NCI-H345 (cell line): ENCODE results near the gene NDUFAF3.

Experiments
- DNase-seq: peaks from one replicate; lab custom pipeline; 2025; lab: John Stamatoyannopoulos, UW

Gene NDUFAF3, protein sequence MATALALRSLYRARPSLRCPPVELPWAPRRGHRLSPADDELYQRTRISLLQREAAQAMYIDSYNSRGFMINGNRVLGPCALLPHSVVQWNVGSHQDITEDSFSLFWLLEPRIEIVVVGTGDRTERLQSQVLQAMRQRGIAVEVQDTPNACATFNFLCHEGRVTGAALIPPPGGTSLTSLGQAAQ

GRCh38 chr3:49021813-49022687, at the start of gene NDUFAF3:
NDUFAF3 (plus strand) TSS chr3:49022121; CDS start chr3:49022145, 24 bp downstream.
- peak; percentile 95 for DNase-seq

DNA sequence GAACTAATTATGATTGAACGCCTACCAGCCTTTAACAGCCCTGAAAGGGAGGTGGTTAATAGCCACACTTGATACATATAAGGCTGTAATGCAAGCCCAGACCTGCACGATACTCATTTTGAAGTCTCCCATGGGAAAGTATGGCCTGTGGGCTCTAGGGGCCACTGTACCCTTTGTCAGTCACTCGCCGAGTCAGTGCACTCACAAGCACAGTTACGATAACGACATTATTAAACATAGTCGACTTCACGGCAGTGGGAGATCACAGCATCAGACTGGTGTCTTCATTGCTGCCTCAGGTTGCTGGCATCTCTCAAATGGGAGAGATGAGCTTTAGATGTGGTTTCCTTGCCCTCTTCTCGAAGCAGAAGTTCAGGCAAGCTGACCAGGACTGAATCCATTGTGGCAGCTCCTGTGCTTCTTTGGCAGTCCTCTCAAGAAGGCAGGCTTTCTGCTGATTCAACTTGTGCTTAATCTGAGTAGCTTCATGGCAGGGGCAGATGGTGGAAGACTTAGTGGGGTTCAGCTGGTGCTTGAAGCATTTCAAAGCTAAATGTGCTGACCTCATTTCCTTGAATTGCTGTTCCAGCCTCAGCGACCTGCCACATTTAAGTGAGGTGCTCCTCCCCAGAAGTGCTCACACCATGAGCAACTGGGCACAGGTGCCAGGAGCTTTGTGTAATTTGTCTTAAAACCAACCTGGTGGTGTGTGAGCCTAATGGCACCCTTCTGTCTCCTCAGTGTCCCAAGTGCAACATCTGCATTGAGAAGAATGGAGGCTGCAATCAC, 47.7 kb upstream of the NDUFAF3 start:
- DNase-seq: no peak

DNA sequence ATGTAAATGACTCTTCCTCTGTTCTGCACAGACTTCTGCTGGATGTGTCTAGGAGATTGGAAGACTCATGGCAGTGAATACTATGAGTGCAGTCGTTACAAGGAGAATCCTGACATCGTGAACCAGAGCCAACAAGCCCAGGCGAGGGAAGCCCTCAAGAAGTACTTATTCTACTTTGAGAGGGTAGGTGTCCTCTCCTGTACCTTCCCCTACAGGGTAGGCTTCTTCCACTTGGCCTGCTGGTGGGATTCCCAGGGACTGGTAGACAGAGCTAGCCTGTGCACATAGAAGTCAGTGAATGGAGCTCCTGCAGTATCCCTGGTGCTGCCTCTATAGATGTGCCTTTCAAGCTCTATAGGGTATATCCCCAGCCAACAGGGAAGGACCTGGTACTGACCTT, 42.5 kb upstream of the NDUFAF3 start:
- no peak for DNase-seq

- DNase-seq: no peak
Measured at GRCh38 chr3:48980295-48980694, 41.6 kb upstream of the NDUFAF3 start.

GRCh38 chr3:48982016-48982415, 39.9 kb upstream of the NDUFAF3 start:
- no peak for DNase-seq

DNA sequence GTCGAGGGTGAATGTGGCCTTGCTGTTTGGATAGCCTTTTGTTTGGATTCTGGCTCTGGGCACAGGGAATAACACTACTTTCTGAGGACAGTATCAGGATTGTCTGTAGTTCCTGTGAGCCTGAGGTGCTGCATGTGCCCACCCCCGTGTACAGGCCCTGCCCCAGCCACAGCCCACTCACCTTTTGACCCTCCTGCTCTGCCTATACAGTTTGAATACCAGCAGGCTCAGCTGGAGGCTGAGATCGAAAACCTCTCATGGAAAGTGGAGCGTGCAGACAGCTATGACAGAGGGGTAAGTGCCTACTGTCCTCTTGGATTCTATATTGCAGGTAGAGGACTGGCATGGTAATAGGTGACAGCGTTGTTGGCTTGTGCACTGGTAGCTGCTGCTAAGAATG, 39.2 kb upstream of the NDUFAF3 start:
- DNase-seq: no peak

DNA sequence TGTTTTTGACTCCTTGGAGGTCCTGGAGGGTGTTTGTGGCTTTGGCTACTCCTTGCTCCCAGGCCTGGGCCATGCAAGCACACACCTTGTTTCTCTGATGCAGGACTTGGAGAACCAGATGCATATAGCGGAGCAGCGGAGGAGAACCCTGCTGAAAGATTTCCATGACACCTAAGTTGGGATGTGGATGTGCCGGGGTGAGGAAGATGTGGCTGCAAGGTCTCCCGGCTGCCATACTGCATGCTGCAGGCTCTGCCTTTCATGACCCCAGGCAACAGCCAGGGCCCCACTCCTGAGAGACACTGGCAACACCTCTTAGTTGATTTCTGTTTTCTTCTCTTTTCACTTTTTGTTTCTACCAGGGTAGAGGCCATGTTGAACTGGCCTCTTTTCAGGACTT, 38.8 kb upstream of the NDUFAF3 start:
- no peak for DNase-seq

GRCh38 chr3:48984663-48985062, 37.3 kb upstream of the NDUFAF3 start:
- DNase-seq: no peak

DNA sequence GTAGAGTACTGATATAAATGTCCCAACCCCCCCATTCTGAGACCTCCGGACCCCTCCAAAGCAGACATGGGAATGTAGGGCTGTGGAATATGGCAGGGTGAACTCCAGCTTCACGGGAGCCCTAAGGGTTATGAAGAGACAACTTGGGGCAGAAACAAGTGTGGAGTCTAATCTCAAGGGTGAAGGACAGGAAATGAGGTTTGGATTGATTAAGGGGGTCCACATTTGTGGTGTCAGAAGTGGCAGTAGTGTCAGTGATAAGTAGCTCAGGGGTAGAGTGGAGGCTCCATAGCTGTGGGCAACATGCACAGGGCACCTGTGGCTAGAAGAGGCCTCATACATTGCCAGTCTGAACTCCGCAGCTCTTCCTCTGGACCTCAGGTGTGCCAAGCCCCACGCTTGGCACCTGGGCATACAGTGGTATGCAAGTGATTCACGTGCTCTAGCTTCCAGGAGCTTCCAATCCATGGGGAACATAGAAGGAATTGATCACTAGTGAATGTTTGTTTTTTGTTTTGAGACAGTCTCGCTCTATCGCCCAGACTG, 36.0 kb upstream of the NDUFAF3 start:
- no peak for DNase-seq

GRCh38 chr3:48989126-48989795, 32.7 kb upstream of the NDUFAF3 start:
- peak; percentile 23 for DNase-seq

GRCh38 chr3:48989796-48990635, 31.9 kb upstream of the NDUFAF3 start, which contains the start of gene P4HTM:
P4HTM (plus strand) TSS chr3:48990241; CDS start chr3:48990257, 16 bp downstream.
- peak; percentile 61 for DNase-seq

DNA sequence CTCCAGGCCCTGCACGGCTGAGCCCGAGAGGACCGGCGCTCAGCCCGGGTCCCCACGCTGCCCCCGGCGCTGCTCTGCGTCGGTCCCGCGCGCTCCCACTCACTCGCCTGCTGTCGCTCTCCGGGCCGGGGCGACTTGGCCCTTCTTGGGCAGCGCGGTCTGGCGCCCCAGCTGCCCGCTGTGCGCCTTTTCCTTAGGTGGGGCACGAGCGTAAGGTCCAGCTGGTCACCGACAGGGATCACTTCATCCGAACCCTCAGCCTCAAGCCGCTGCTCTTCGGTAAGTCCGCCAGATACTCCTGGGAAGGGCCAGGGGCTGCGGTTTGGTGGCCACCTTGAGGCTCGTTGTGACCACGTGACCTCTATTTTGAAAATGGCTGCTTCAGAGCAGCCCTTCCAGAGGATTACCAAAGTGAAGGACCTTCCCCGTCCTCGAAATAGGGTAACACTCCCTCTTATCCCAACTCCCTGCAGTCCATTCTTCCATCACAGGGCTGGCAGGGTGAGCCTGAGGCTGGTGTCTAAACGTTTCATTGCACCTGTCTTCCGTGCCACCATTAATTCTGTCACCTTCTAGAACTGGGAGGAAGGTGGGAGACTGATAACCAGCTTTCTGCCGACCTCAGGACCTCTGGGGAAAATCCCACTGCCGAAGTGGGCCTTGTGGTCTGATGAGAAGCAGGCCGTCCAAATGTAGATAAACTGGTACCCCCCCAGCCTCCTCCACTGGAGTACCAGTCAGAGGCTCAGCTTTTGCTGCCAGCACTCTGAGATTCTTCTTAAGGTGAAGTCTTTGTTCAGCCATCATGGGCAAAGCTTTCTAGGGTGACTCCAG, 31.1 kb upstream of the NDUFAF3 start:
- DNase-seq: peak; percentile 2

GRCh38 chr3:48991851-48992545, 29.9 kb upstream of the NDUFAF3 start:
- DNase-seq: no peak

- no peak for DNase-seq
Measured at GRCh38 chr3:48993834-48994233, 28.1 kb upstream of the NDUFAF3 start.

- no peak for DNase-seq
Measured at GRCh38 chr3:48996640-48997039, 25.3 kb upstream of the NDUFAF3 start.

GRCh38 chr3:48997102-48997635, 24.8 kb upstream of the NDUFAF3 start:
- no peak for DNase-seq

DNA sequence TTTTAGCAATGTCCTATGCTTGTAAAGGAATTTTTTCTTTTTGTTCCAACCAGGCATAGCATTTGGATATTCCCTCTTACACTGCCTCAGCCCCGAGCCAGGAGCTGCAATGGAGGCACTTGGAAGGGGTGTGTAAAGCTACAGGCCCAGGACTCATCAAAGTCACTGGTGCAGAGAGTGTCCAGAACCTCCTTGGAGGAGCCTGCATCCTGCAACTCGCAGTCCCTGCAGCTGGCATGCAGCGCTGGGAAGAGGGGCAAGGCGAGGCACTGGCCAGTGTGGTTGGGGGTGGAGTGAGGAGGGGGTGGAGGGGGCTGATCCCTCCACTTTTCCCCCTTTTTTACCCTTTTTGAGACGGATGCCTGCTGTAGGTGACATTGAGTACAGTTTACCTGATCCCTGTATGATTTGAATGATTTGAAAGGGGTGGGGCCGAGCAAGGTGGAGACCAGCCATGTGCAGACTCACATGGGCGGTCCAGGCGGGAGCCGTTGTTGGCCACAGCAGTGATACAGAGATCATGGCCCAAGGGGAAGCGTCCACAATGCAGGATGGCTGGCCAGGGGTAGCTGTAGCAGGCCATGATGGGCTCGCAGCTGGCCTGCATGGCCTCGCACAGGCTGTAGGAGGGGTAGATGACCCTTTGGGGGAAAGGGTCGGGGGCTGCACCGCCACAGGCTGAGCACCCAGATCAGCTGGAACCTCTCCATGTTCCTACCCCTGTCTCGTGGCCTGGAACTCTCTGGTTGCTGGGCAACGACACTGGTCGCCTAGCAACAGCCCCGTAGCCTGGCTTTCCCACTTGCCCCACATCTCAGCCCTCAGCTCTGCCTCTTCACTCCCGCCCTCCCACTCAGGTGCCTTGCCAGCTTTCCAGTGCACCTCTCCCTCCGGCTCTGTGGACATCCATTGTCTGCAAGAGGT, 23.9 kb upstream of the NDUFAF3 start:
- peak; percentile 55 for DNase-seq
